GM19240 (cell line): Measurements from ENCODE around the gene CXCL10.
"Not testable (repeated sequence)": the region's sequence is repeated elsewhere in the genome, so short reads cannot be mapped to it uniquely, and the experiment has no call there.

Experiments
- DNase-seq: peaks from one replicate; pipeline ENCODE4 v3.0.0; 2011; ENCODE audit warnings: low spot score; ENCODE audit not compliant: insufficient read length

Gene CXCL10

GRCh38 chr4:76028350-76028765, 5.1 kb upstream of the CXCL10 start:
- DNase-seq: no peak

- no peak for DNase-seq
Observed at GRCh38 chr4:76024065-76024464, 768 bp upstream of the CXCL10 start.

- no peak for DNase-seq
Observed at GRCh38 chr4:76022677-76023076, 620 bp downstream of the CXCL10 start.

- no peak for DNase-seq
Observed at GRCh38 chr4:76022031-76022430, 1.3 kb downstream of the CXCL10 start.

GRCh38 chr4:76017056-76017686, 6.1 kb downstream of the CXCL10 start:
- no peak for DNase-seq

GRCh38 chr4:76016393-76016792, 6.9 kb downstream of the CXCL10 start:
- no peak for DNase-seq

GRCh38 chr4:76013540-76013939, 9.8 kb downstream of the CXCL10 start:
- no peak for DNase-seq

GRCh38 chr4:76012388-76012801, 10.9 kb downstream of the CXCL10 start:
- no peak for DNase-seq

GRCh38 chr4:76011700-76012387, 11.5 kb downstream of the CXCL10 start:
- DNase-seq: no peak

GRCh38 chr4:76011018-76011670, 12.2 kb downstream of the CXCL10 start:
- no peak for DNase-seq

GRCh38 chr4:76010576-76010975, 12.7 kb downstream of the CXCL10 start:
- no peak for DNase-seq

- DNase-seq: no peak
Observed at GRCh38 chr4:76009311-76009710, 14.0 kb downstream of the CXCL10 start.

GRCh38 chr4:76007089-76007862, 16.0 kb downstream of the CXCL10 start, which contains the start of gene CXCL9:
Gene CXCL9, minus strand, starts transcription at chr4:76007509. Its CDS starts 60 bp downstream, at chr4:76007449.
- no peak for DNase-seq

GRCh38 chr4:76003620-76004019, 19.7 kb downstream of the CXCL10 start:
- no peak for DNase-seq

GRCh38 chr4:76003035-76003434, 20.3 kb downstream of the CXCL10 start:
- DNase-seq: no peak

- DNase-seq: no peak
Observed at GRCh38 chr4:76002176-76002575, 21.1 kb downstream of the CXCL10 start.

GRCh38 chr4:76001700-76002099, 21.6 kb downstream of the CXCL10 start:
- no peak for DNase-seq

GRCh38 chr4:76000279-76000678, 23.0 kb downstream of the CXCL10 start:
- no peak for DNase-seq

GRCh38 chr4:75998525-75999147, 24.7 kb downstream of the CXCL10 start:
- not testable (repeated sequence) for DNase-seq

GRCh38 chr4:75997946-75998345, 25.4 kb downstream of the CXCL10 start:
- DNase-seq: no peak

- no peak for DNase-seq
Observed at GRCh38 chr4:75997081-75997480, 26.2 kb downstream of the CXCL10 start.
